HEK293 (cell line): ENCODE results near the gene PKDREJ.
"Not testable (repeated sequence)": the region's sequence is repeated elsewhere in the genome, so short reads cannot be mapped to it uniquely, and the experiment has no call there.

Source experiments
- CTCF ChIA-PET: fragments of 350-600 bp; formaldehyde crosslinking; extraction: SDS; loops from one replicate; lab custom pipeline; 2021; ENCODE audit warnings: antibody characterized with exemption; lab: Yijun Ruan, JAX
- POLR2A ChIA-PET: fragments of 300-600 bp; formaldehyde crosslinking; extraction: SDS; loops from one replicate; lab custom pipeline; 2020; ENCODE audit warnings: antibody characterized with exemption, inconsistent platforms; lab: Yijun Ruan, JAX
- H3K27ac ChIP-seq: fragments of 200-500 bp; sonication (Bioruptor generic); 2 replicates; pipeline ENCODE4 v1.5.1; 2014; ENCODE audit warnings: low read depth, low read length, control low read depth, inconsistent platforms; ENCODE audit errors: extremely low read depth
- H3K36me3 ChIP-seq, 2 experiments: fragments of 200-500 bp in 1 of 2; sonication (Bioruptor generic) in 1 of 2; 1 replicate in 1 of 2; 2 replicates in 1 of 2; pipeline ENCODE4 v1.5.1; 2014 to 2017; ENCODE audit warnings: inconsistent platforms in 2 of 2, low read length in 2 of 2; ENCODE audit not compliant: control insufficient read depth in 2 of 2, insufficient read depth in 1 of 2
- H3K4me1 ChIP-seq: fragments of 200-500 bp; sonication (Bioruptor generic); 2 replicates; pipeline ENCODE4 v1.5.1; 2014; ENCODE audit warnings: mild to moderate bottlenecking, low read length, inconsistent platforms; ENCODE audit not compliant: control insufficient read depth, insufficient read depth
- H3K4me3 ChIP-seq: 2 replicates; pipeline ENCODE4 v1.5.1; 2011; ENCODE audit warnings: low read depth, mild to moderate bottlenecking, control low read depth, low read length, moderate library complexity
- H3K9me3 ChIP-seq: fragments of 200-500 bp; sonication (Bioruptor generic); 2 replicates; pipeline ENCODE4 v1.5.1; 2014; ENCODE audit warnings: low read depth, low read length, inconsistent platforms; ENCODE audit not compliant: control insufficient read depth, insufficient read depth
- ATF2 ChIP-seq: fragments of 450-650 bp; formaldehyde crosslinking; IDR thresholded peaks from 2 replicates; pipeline ENCODE4 v1.5.1; 2016; ENCODE audit warnings: missing biosample characterization, missing genetic modification characterization, low read depth
- BCL6B ChIP-seq: fragments of 450-650 bp; formaldehyde crosslinking; IDR thresholded peaks from 2 replicates; pipeline ENCODE4 v1.5.1; 2017; ENCODE audit warnings: missing biosample characterization, missing genetic modification characterization
- KLF9 ChIP-seq: fragments of 450-650 bp; formaldehyde crosslinking; IDR thresholded peaks from 2 replicates; pipeline ENCODE4 v1.5.1; 2016; ENCODE audit warnings: missing biosample characterization, missing genetic modification characterization, low read depth
- OVOL3 ChIP-seq: fragments of 450-650 bp; formaldehyde crosslinking; IDR thresholded peaks from 2 replicates; pipeline ENCODE4 v1.5.1; 2016; ENCODE audit warnings: missing biosample characterization, missing genetic modification characterization
- RBAK ChIP-seq: fragments of 450-650 bp; formaldehyde crosslinking; IDR thresholded peaks from 2 replicates; pipeline ENCODE4 v1.5.1; 2016; ENCODE audit warnings: missing biosample characterization, missing genetic modification characterization
- SETDB1 ChIP-seq: IDR thresholded peaks from one replicate; pipeline ENCODE4 v1.6.1; 2017; ENCODE audit warnings: mild to moderate bottlenecking, low read length, moderate library complexity, mixed read lengths; ENCODE audit not compliant: insufficient read length
- SP7 ChIP-seq: fragments of 450-650 bp; formaldehyde crosslinking; IDR thresholded peaks from 2 replicates; pipeline ENCODE4 v1.5.1; 2016; ENCODE audit warnings: missing biosample characterization, missing genetic modification characterization
- ZNF174 ChIP-seq: fragments of 450-650 bp; formaldehyde crosslinking; IDR thresholded peaks from 2 replicates; pipeline ENCODE4 v1.5.0; 2017; ENCODE audit warnings: missing biosample characterization, mild to moderate bottlenecking, missing genetic modification characterization
- ZNF211 ChIP-seq: fragments of 450-650 bp; formaldehyde crosslinking; IDR thresholded peaks from 2 replicates; pipeline ENCODE4 v1.5.1; 2016; ENCODE audit warnings: low read depth, missing biosample characterization, missing genetic modification characterization
- ZNF341 ChIP-seq: fragments of 450-650 bp; formaldehyde crosslinking; IDR thresholded peaks from 2 replicates; pipeline ENCODE4; 2016; ENCODE audit warnings: low read depth, missing biosample characterization, missing genetic modification characterization
- ZNF426 ChIP-seq: fragments of 450-650 bp; formaldehyde crosslinking; IDR thresholded peaks from 2 replicates; pipeline ENCODE4 v1.5.1; 2017; ENCODE audit warnings: missing biosample characterization, missing genetic modification characterization, mild to moderate bottlenecking, inconsistent platforms, moderate library complexity
- ZNF585B ChIP-seq: fragments of 450-650 bp; formaldehyde crosslinking; IDR thresholded peaks from 2 replicates; pipeline ENCODE4 v1.5.1; 2016; ENCODE audit warnings: missing biosample characterization, missing genetic modification characterization
- ZNF624 ChIP-seq: fragments of 450-650 bp; formaldehyde crosslinking; IDR thresholded peaks from 2 replicates; pipeline ENCODE4 v1.5.1; 2017; ENCODE audit warnings: missing biosample characterization, missing genetic modification characterization
- ZNF639 ChIP-seq: fragments of 450-650 bp; formaldehyde crosslinking; IDR thresholded peaks from 2 replicates; pipeline ENCODE4 v1.5.1; 2016; ENCODE audit warnings: missing biosample characterization, missing genetic modification characterization
- ZNF707 ChIP-seq: fragments of 450-650 bp; formaldehyde crosslinking; IDR thresholded peaks from 2 replicates; pipeline ENCODE4 v1.5.1; 2016; ENCODE audit warnings: missing biosample characterization, missing genetic modification characterization
- ZNF791 ChIP-seq: fragments of 450-650 bp; formaldehyde crosslinking; IDR thresholded peaks from 2 replicates; pipeline ENCODE4 v1.5.1; 2016; ENCODE audit warnings: missing biosample characterization, missing genetic modification characterization
- ZNF792 ChIP-seq: fragments of 450-650 bp; formaldehyde crosslinking; IDR thresholded peaks from 2 replicates; pipeline ENCODE4 v1.5.1; 2016; ENCODE audit warnings: missing biosample characterization, missing genetic modification characterization
- ZNF837 ChIP-seq: fragments of 450-650 bp; formaldehyde crosslinking; IDR thresholded peaks from 2 replicates; pipeline ENCODE4 v1.5.1; 2016; ENCODE audit warnings: missing biosample characterization, missing genetic modification characterization

The PKDREJ gene

GRCh38 chr22:46265627-46266026 lies 2.5 kb upstream of the PKDREJ start:
- H3K9me3 ChIP-seq, H3K4me3 ChIP-seq, H3K4me1 ChIP-seq, CTCF ChIA-PET, H3K27ac ChIP-seq, POLR2A ChIA-PET: not testable (repeated sequence)
- peaks cover 0 to 15% of the 10 kb centered on the region in 2 experiments; a peak in 1 of 3 replicates for H3K36me3 ChIP-seq
- TF ChIP-seq SETDB1 = peak; percentile 78
- TF ChIP-seq ZNF585B = peak; percentile 96
- 0 out of 2 replicates have a peak, but pooled peaks have one; percentile 15 for TF ChIP-seq KLF9 (tag by site-specific recombination)

GRCh38 chr22:46264520-46264919 lies 1.4 kb upstream of the PKDREJ start:
- H3K4me3 ChIP-seq, POLR2A ChIA-PET, H3K36me3 ChIP-seq, CTCF ChIA-PET, H3K27ac ChIP-seq, H3K4me1 ChIP-seq, H3K9me3 ChIP-seq: not testable (repeated sequence)

- ChIA-PET CTCF (no interaction called here), POLR2A (no interaction called here)
- Histone ChIP-seq H3K4me1 (no peaks in the 10 kb centered on the region), H3K27ac (no peak overlapping the region), H3K4me3 (no peak overlapping the region), H3K36me3 (no peaks in the 10 kb centered on the region), H3K9me3 (no peaks in the 10 kb centered on the region)
- TF ChIP-seq ZNF639 (tag by site-specific recombination) (no peak), ZNF341 (tag by site-specific recombination) (no peak), ZNF837 (tag by site-specific recombination) (no peak), ZNF426 (no peak), OVOL3 (tag by site-specific recombination) (no peak), ZNF624 (tag by site-specific recombination) (no peak), ZNF791 (tag by site-specific recombination) (no peak), ZNF211 (no peak)
These were observed 511 bp downstream of the PKDREJ start for GRCh38 chr22:46262449-46263215.

GRCh38 chr22:46260038-46260437 lies 3.1 kb downstream of the PKDREJ start:
- POLR2A ChIA-PET = interaction anchor here (3.2 kb wide), 1 partner anchor 10 kb away, joined by 11 read pairs; the partner anchor contains the start of gene CDPF1
- Histone ChIP-seq H3K27ac (no peak overlapping the region), H3K9me3 (no peaks in the 10 kb centered on the region), H3K4me1 (no peaks in the 10 kb centered on the region), H3K4me3 (no peak overlapping the region), H3K36me3 (no peaks in the 10 kb centered on the region)
- CTCF ChIA-PET = interaction anchor here (0.8 kb wide), 1 partner anchor 10 kb away, joined by 3 read pairs; no protein-coding TSS in a partner anchor
- no peak for TF ChIP-seq ZNF791 (tag by site-specific recombination)
- no peak for TF ChIP-seq ZNF707
- TF ChIP-seq ZNF792 = no peak
- no peak for TF ChIP-seq RBAK (tag by site-specific recombination)
- TF ChIP-seq ATF2 (tag by site-specific recombination) = no peak
- no peak for TF ChIP-seq ZNF174 (tag by site-specific recombination)
- TF ChIP-seq SP7 (tag by site-specific recombination) = no peak
- no peak for TF ChIP-seq BCL6B (tag by site-specific recombination)
